ENCODE data around the gene RANBP10.

The RANBP10 gene

DNA sequence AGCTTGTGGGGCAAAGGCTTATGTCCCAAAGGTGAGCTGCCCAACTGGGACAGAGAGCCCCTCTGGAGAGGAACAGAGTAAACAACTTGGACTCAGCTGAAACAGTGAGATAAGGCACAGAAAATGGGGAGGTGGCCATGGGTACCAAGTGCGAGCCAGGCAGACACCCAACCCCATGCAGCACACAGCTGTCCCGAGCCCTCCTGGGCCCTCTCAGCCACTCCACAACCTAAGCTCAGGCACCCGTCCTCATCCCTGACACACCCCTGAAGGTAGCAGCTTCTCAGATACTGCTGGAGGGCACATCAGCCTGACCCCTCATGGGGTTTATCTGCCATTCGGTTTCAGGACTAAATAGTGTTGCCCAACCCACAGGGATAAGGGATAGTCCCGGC is 82.5 kb downstream of the RANBP10 start:
- TF ChIP-seq, protein P1, sequence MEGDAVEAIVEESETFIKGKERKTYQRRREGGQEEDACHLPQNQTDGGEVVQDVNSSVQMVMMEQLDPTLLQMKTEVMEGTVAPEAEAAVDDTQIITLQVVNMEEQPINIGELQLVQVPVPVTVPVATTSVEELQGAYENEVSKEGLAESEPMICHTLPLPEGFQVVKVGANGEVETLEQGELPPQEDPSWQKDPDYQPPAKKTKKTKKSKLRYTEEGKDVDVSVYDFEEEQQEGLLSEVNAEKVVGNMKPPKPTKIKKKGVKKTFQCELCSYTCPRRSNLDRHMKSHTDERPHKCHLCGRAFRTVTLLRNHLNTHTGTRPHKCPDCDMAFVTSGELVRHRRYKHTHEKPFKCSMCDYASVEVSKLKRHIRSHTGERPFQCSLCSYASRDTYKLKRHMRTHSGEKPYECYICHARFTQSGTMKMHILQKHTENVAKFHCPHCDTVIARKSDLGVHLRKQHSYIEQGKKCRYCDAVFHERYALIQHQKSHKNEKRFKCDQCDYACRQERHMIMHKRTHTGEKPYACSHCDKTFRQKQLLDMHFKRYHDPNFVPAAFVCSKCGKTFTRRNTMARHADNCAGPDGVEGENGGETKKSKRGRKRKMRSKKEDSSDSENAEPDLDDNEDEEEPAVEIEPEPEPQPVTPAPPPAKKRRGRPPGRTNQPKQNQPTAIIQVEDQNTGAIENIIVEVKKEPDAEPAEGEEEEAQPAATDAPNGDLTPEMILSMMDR (IDR thresholded peaks at IDR 0.05; ENCODE audit: low read depth, low read length) = no peak
- no peak for DNase-seq (ENCODE audit: extremely low read depth, low read depth)

GRCh38 chr16:67723151-67723910 is 83.0 kb downstream of the RANBP10 start:
- TF ChIP-seq, protein P1 (IDR thresholded peaks at IDR 0.05; ENCODE audit: low read depth, low read length) = no peak
- DNase-seq (ENCODE audit: extremely low read depth, low read depth) = no peak

DNA sequence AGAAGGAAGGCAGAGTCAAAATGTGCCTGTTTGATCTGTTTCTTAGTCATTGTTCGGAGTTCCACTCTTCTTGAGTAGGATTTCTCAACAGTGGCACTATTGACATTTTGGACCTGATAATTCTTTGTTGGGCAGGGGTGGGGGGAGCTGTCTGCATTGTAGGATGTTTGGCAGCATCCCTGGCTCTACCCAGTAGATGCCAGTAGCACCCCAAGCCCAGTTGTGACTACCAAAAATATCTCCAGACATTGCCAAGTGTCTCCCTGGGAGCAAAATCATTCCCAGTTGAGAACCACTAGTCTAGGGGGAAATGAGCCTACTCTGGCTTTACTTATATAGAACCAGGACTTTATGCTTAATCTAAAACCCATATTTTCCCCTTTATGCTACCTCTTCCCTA is 86.1 kb downstream of the RANBP10 start:
- DNase-seq (ENCODE audit: extremely low read depth, low read depth) = no peak
- TF ChIP-seq, protein P1 (IDR thresholded peaks at IDR 0.05; ENCODE audit: low read depth, low read length) = no peak

DNA sequence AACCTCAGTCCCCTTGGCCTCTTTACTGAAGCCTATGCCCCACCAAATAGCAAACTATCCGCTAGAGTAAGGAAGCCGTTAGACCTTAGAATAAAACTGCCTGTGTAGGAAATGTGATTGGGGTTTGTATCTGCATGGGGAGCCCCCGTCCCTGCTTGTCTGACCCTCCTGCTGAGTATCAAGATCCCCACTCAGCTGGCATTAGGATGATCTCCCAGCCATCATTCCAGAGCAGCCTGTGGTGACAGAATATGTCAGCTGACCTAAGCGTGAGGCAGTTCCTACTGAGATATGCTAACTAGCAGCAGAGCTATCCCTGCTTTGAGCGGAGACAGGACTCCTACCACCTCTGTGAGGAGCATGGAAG is 86.6 kb downstream of the RANBP10 start:
- TF ChIP-seq, protein P1 (IDR thresholded peaks at IDR 0.05; ENCODE audit: low read depth, low read length) = no peak
- DNase-seq (ENCODE audit: extremely low read depth, low read depth) = no peak

GRCh38 chr16:67719048-67719777 is 87.1 kb downstream of the RANBP10 start, which contains the start of gene GFOD2:
Gene GFOD2 (minus strand): TSS chr16:67719316. CDS start chr16:67685715, 33,601 bp downstream.
- peak; percentile 87 for DNase-seq (ENCODE audit: extremely low read depth, low read depth)
- TF ChIP-seq, protein P1 (IDR thresholded peaks at IDR 0.05; ENCODE audit: low read depth, low read length) = no peak

GRCh38 chr16:67718668-67719047 is 87.7 kb downstream of the RANBP10 start:
- DNase-seq (ENCODE audit: extremely low read depth, low read depth) = no peak
- TF ChIP-seq, protein P1 (IDR thresholded peaks at IDR 0.05; ENCODE audit: low read depth, low read length) = no peak

DNA sequence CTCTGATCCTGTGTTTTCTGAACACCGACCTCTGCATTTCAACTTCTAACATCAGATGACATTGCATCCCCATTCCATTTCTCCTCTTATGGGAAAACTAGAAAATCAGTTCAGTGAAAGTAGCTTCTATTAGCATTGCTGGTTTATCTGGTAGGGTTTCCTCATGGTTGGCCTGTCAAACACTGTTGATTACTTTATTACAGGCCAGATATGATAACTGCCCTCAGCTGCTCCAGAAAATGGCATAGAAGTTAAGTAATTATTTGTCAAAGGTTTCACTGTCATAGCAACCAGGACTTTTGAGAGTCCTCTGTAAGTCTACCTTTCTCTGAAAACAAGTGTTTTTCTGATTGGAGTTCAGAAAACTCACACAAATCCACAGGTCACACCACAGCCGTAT is 90.3 kb downstream of the RANBP10 start:
- no peak for DNase-seq (ENCODE audit: extremely low read depth, low read depth)
- TF ChIP-seq, protein P1 (IDR thresholded peaks at IDR 0.05; ENCODE audit: low read depth, low read length) = no peak
